Measurements from ENCODE around the gene GPR55.

Gene GPR55

DNA sequence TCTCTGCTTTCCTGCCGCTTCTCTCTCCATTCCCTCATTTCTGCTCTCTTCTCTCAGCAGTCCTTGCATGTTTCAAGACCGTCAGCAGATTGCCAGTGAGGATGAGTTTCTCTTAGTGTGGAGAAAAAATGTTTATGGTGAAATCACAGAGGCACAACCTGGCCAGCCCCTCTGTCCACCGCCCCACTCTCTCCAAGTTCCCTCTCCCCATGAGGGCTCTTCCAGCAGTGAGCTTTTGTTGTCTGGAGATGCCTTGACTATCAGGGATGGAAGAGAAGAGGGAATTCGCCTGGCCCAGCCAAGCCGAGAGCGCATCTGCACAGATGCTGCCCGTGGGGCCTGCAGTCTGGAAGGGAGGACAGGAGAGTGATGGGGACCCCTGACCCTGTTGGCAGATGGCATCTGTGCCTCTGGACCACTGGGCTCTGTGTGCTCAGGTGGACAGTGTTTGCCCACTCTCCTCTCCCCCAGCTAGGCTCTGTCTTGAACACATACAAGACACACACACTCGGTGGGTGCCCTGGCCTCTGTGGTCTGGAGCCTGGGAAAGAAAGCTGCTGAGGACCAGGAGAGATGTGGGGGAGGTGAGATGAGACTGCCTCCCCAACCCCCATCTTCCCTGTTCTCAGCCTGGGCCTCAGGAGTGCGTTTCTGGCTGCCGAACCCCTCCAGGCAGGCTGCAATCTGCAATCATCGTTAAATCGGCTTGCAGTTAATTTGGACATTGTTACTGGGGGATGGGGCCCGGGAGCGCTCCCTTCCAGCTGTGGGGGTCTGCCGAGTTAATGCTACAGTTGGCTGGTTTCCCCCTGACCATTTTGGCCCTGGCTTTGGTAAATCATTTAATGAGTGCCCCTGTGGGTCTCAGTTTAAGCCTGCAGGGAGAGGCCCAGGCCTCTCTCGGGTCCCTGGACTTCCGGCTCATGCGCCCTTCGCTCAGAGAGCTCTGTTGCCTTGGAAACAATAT is 55.8 kb downstream of the GPR55 start:
- in situ Hi-C loops (cut with MboI; ENCODE audit: low sequenced_read_pairs): no loop called here

DNA sequence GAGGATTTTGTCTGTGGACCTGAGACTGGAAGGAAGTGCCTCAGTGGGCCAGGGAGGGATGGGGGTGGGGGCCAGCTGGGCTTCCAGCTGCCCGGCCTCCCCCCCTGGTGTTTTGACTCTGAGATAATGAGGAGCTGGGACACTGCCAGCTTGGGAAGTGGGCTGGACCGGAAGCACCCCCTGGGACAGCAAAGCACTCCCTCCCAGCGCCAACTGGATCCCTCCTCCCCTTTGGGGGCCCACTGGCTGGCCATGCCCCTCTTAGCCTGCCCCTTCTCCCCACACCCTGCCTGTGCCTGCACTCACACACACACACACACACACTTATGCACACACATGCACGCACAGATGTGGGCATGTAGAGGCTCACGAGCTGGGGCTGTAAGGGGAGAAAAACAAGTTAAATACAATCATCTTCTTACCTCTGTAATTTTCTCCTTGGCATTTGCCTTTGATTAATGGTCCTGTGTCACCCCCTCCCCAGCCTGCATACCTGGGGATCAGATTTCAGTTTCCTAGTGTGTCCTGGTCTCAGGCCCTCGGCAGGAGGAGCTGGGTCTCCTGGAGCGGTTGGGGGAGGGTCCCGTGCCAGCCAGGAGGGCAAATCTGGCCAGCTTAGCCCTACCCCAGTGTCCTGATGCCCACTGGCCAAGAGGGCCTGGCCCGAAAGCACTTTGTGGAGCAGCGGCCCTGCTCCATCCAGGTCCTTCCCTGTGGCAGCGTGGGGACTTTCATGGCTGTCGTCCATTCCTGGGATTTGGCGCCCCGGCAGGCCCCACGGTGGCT is 56.7 kb downstream of the GPR55 start:
- in situ Hi-C loops (cut with MboI; ENCODE audit: low sequenced_read_pairs): no loop called here

DNA sequence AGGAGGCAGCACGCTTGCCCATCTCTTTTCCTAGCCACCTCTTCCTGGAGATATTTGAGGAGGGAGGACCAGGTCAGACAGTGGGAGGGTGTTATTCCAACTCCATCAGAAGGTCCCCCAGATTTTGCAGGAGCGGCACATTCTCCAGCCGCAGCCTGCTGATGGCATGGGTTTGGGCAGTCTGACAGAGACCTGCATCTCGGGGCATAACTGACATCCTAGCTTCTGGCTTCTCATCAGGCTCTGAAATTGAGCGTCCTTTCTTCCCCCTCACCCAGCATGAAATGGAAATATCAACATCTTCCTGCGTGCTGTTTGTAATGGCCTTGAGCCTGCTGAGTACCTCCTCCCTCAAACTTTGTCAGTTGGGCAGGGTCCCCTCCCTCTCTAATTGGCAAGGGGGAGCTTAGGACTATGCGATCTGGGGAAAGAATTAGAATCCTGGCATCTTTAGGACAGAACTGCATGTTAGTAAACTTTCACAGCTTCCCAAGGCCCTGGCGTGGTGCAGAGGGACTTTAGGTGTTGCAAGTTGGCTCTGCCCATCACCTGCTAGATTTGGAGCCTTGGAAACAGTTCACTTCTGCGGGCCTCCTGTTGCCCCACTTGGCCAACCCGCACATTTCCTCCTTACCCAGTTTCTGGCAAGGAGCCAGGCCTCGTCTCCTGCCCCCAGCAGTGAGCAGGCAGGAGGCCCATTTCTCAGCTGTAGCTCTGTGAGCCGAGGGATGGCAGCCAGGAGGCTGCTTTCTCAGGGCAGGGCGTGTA is 58.1 kb downstream of the GPR55 start:
- in situ Hi-C loops (cut with MboI; ENCODE audit: low sequenced_read_pairs): no loop called here

DNA sequence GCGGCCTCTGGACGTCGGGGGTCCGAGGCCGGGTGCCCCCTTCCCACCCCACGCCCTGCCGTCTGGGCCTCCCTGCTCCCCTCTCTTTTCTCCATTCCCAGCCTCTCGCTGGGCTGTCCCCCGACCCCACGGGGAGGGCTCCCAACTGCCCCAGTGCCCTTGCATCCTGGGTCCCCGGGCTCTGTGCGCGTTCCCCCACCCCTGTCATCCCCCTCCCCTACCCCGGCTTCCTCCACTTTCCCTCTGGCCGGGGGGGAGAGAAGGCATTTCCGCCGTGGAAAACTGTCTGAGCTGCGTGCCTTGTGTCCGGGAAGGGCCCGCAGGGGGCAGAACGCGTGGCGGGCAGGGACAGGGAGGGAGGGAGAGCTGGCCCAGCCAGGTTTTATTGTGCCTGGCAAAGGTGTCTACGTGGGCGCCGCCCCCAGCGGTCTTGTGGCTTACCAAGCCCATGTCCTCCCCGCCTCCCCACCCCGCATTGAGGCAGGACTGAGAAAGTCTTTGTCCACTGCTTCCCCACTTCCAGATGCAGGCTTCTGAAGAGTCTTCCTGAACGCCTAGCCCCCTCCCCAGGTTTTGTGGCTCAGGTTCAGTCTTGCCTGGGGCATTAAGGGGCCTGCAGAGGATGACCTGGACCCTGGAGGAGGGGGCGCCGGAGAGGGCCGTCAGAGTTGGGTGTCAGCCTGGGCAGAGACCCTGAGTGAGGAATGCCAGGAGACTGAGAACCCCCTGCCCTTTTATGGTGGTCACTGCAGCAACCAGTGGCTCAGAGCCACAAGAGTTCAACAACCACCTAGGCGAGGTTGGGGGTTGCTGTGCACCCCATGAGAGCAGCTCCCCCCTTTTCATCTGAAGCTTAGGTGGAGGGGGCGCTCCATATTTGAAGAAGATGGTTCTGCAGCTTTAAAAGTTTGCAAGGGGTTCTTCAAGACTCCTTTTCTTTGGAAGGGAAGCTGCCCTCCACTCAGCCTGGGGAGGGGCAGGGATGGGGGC is 59.0 kb downstream of the GPR55 start:
- in situ Hi-C loops (cut with MboI; ENCODE audit: low sequenced_read_pairs): no loop called here

DNA sequence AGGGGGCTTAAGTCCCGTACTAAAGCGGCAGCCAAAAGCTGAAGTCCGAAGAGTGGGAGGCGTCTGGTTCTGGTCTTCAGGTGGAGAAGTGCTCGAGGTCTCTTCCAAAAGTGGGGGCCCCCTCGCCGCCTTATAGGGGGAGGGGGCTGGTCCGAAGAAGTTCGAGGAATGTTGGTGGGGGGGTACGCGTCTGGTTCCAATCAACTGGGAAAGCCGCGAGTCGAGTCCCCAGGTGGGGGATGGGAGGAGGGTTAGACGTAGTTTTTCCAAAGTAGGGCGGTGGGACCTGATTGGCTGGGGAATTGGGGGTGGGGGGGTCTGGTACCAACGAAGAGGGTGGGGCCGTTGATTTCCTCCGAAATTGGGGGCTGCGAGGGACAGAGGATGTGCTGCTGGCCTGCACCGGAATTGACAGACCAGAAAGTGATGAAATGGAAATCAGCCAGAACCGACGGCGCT is 59.7 kb downstream of the GPR55 start:
- in situ Hi-C loops (cut with MboI; ENCODE audit: low sequenced_read_pairs): no loop called here

DNA sequence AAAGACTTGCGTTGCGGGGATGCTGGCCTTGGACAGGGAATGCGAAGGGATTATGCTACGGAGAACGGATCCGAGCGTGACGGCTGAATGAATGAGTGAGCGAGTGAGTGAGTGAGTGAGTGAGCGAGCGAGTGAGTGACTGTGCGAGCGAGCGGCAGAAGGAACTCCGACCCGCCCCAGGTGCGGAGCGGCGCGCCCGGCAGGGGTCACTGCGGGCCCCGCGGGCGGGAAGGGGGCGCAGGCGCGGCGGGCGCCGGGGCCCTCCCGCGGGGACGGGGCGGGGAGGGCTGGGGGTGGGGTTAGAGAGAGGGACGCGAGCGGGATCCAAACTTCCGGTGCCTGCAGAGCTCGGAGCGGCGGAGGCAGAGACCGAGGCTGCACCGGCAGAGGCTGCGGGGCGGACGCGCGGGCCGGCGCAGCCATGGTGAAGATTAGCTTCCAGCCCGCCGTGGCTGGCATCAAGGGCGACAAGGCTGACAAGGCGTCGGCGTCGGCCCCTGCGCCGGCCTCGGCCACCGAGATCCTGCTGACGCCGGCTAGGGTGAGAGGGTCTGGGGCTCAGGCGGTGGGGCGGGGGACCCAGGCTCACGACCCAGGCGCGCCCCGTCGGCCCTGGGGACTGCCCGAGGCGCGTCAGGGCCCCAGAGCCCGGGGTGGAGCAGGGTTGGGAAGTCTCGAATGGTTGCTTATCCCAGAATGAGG is 60.3 kb downstream of the GPR55 start, which contains the start of gene ITM2C:
Gene ITM2C, plus strand, starts transcription at position 338 of the 702 bp plus-strand sequence. Its CDS starts 84 bp downstream, at position 422.
- in situ Hi-C loops (cut with MboI; ENCODE audit: low sequenced_read_pairs): no loop called here

DNA sequence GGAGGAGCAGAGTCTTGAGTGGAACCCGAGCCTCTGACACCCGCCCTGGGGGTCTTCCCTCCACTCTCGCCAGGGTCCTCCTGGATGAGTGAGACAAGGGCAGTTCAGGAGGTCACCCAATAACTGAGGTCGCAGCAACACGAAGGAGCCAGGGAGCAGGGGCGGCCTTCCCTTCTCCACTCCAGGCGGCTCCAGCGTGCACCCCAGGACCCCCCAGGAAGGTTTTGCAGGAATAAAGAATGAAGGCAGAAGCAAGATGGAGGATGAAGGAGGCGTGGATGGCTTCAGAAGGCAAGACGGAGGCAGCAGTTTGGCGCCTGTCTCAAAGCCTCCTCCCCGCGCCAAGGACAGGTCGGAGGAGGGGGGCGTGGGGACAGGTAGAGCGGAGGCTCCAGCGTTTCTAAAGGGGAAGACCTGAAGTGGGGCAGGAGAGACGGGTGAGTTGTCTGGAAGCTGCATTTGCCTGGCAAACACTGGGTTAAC is 60.9 kb downstream of the GPR55 start:
- in situ Hi-C loops (cut with MboI; ENCODE audit: low sequenced_read_pairs): no loop called here

DNA sequence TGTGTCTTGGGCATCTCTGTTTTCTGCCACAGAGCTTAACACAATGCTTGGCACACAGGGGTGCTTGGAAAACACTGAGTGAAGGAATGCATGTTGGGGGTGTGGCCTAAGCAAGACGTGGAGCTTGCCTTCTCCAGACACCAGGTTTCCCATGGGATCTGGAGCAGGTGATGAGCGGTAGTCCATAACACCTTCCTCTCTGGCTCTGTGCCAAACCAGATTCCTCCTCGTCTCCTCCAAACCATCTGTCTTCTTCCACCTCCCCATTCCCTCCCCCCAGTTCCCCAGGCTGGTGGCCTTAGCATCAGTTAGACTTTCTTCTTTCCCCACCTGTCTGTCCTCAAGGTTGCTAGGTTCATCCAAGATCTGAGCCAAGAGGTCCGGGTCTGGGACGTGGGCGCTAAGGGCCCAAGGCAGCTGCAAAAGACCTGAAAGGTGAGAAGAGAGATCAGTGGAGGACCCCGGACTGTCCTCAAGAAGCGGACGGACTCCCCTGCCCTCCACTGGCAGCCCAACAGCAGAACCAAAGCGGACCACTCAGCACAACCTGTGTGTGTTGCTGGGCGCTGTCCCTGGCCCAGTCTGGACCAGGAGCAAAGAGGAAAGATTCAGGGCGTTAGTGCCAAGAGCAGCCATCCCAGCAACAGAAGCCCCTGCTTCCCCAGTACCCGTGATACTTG is 61.5 kb downstream of the GPR55 start:
- in situ Hi-C loops (cut with MboI; ENCODE audit: low sequenced_read_pairs): no loop called here

DNA sequence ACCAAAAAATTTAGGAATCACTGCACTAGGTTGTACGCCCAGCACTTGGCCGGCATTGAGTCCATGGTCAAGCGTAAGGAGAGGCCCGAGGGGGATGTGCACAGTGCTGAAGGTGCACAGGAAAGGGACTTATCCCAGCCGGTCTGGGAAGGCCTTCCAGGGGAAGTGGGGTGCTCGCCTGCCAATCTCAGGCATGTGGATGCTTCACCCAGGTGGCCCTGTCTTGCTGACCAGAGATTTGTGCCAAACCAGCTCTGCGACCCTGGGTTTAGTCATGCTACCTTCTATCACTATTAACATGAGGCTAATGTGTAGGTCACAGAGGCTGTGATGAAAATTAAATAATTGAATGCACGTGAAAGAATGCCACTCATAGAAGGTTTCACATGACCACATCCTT is 62.0 kb downstream of the GPR55 start:
- in situ Hi-C loops (cut with MboI; ENCODE audit: low sequenced_read_pairs): no loop called here

DNA sequence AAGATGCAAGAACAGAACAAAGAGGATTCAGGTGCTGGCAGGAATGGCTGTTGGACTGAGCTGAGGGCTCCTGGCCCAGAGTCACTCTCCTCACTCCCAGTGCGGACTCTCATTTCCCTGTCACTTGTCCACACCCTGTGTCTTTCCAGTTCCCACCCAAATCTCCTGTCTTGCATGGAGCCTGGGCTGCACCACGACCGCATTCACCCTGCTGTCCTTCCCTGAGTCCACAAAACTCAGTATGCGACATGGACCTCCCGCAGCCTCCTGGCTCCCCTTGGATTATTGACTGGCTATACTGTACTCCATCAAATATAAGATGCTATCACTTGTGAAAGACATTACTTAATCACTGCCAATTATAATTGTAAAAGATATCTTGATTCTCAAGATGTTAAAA is 62.8 kb downstream of the GPR55 start:
- in situ Hi-C loops (cut with MboI; ENCODE audit: low sequenced_read_pairs): no loop called here

DNA sequence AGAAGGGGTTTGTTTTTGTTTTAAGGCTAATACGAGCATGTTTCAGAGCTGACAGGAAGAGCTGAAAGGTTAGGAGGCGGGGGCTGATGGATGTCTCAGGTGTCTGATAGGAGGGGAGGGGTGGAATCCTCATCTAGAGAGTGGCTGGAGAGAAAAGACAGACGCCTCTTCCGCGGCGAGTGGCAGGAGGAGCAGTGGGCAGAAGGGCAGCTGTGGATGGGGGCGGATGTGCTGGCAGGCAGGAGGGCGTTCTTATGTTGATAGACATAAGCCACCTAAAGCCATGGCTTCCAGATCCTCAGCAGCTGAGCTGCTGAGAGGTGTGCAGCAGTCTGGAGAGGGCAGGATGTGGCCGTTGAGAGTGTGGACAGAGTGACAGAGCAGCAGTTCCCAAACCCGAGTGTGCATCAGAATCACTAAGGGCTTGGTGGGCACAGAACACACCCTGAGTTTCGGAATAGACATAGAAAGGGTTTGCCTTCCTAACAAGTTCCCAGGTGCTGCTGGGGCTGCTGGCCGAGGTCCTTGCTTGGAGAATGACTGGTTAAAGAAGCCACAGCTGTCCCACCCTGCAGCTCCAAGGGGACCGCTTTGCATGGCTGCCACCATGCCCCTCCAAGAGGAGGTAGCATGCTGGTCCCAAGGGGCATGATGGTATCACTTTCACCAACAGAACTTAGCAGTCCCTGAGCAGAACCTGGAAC is 63.3 kb downstream of the GPR55 start:
- in situ Hi-C loops (cut with MboI; ENCODE audit: low sequenced_read_pairs): no loop called here

Data from hTERT RPE-1 (cell line).